NCI-H748 treated with DMSO at 0.1 percent for 48 hours (cell line): ENCODE results near the gene DPYSL5.
A peak's percentile ranks its signal among the peaks of the same experiment; 100 is the strongest.
"Not testable (repeated sequence)": the region's sequence is repeated elsewhere in the genome, so short reads cannot be mapped to it uniquely, and the experiment has no call there.

Experiments used
- DNase-seq: peaks from one replicate; lab custom pipeline; 2025; lab: John Stamatoyannopoulos, UW

The DPYSL5 gene, protein sequence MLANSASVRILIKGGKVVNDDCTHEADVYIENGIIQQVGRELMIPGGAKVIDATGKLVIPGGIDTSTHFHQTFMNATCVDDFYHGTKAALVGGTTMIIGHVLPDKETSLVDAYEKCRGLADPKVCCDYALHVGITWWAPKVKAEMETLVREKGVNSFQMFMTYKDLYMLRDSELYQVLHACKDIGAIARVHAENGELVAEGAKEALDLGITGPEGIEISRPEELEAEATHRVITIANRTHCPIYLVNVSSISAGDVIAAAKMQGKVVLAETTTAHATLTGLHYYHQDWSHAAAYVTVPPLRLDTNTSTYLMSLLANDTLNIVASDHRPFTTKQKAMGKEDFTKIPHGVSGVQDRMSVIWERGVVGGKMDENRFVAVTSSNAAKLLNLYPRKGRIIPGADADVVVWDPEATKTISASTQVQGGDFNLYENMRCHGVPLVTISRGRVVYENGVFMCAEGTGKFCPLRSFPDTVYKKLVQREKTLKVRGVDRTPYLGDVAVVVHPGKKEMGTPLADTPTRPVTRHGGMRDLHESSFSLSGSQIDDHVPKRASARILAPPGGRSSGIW

DNA sequence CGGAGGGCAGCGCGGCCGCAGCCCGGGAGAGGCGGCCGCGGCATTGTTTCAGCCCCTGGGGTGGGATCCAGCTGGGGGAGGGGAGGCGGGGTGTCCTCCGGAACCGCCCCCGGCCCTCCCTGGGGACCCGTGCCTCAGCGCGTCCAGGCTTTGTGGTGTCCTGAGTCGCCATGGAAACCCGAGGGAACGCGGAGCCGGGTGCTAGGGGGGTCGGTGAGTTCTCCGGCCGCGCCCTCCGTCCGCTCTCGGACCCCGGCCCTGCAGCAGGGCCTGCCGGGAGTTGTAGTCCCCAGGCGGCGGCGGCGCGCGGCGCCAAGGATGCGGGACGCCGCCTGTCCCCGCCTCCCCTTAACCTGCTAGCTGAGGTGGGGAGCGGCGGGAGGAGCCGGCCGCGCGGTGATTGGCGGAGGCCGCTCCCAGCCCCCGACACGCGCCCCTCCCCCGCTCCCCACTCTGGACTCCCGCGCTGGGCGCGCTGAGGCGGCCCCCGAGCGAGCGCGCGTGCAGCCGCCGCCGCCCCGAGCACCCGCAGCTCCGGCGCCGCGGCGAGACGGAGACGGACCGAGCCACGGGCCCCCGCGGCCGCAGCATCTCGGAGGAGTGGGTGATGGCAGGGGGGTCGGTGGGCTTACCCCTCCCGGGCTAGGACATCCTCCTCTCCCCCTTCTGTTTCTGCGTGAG lies at the start of gene DPYSL5:
TSS of gene DPYSL5 (plus strand) at position 478 of the 681 bp plus-strand sequence. CDS start 50,368 bp downstream, outside the sequence.
- DNase-seq: peak; percentile 90

DNA sequence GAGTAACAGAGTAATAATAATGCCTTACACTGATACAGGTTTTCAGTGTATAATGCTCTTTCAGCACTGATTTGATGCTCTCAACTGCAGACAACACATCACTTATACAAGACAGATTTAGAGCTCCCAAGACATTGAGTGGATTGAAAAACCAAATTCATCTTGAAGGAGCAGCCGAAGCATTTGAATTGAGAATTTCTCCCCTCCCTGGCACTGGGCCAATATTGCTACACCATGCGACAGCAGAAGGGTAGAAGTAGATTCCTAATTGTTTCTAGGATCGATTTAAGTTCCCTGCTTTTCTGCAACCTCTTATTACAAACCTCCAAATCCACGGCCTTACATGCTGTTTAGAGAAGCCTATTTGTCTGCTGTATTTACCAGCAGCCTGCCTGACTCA lies 46.6 kb upstream of the DPYSL5 start:
- DNase-seq: no peak

DNA sequence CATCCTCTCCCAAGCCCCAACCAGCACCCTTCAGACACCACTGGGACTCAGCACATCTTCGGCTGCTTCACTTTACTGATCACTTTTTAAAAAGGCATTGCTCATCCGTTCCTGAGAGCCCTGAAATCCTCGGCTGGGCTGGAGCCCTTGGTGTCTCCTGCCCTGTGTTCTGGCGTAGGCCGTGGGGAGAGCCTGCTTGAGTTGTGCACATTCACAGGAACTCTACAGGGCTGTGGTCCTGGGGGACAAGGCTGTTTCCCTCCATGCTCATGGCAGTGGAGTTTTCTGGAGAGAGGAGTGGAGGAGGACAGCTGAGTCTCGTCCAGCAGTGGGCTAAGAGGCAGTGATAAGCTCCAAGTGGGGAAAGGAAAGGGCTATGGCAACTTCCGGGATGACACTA lies 46.1 kb upstream of the DPYSL5 start:
- no peak for DNase-seq

DNA sequence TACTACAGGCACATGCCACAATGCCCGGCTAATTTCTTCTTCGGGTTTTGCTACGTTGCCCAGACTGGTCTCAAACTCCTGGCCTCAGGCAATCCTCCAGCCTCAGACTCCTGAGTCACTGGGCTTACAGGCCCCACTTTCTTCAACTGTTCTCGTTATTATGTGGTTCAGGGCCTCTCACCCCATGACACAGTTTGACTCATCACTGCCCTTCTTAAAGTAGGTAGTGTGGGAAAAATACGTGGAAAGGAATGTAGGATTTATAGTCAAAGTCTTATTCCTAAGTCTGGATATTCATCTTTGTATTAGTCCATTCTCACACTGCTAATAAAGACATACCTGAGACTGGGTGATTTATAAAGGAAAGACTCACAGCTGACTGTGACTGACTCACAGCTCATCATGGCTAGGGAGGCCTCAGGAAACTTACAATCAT lies 42.7 kb upstream of the DPYSL5 start:
- no peak for DNase-seq

DNA sequence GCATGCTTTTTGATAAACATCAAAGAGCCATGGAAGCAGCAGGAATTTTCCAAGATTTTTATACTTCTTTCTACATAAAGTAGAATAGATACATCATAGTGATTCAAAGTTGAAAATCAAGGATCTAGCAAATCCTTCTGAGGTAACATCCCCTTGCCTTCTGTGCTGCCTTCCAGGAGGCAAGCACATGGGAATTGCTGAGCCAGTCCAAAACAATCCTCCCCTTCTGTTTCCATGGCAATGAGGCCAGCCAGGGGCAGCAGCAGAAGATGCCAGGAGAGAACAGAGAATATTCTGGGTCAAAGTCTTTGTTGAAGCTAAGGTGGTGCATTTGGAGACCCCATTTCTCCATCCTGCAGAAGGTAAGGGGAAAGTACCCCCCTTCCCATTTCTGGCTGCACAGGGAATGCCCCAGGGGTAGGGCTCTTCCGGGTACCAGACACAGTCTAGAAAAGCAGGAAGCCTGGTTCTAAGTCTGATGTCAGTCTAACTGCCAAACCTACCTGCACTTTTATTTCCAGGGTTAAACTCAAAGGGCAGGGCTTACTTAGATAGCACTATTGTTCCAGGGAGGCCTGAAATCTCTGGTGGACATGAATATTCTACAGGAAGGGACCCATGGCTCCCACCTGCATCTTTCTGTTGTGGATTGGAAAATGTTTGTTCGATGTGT lies 40.0 kb upstream of the DPYSL5 start:
- no peak for DNase-seq

DNA sequence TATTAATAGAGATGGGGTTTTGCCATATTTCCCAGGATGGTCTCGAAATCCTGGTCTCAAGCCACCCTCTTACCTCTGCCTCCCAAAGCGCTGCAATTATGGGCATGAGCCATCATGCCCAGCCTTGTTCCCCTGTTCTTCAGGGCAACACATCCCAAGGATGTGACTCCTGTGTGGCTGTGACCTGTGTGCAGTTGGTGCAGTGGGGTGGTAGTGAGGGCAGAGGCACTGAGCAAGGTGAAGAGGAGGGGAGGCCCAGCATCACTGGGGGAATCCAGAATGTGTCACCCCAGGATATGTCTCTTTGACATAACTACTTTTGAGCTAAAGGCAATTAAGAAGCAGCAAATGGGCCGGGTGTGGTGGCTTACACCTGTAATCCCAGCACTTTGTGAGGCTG lies 38.7 kb upstream of the DPYSL5 start:
- no peak for DNase-seq

DNA sequence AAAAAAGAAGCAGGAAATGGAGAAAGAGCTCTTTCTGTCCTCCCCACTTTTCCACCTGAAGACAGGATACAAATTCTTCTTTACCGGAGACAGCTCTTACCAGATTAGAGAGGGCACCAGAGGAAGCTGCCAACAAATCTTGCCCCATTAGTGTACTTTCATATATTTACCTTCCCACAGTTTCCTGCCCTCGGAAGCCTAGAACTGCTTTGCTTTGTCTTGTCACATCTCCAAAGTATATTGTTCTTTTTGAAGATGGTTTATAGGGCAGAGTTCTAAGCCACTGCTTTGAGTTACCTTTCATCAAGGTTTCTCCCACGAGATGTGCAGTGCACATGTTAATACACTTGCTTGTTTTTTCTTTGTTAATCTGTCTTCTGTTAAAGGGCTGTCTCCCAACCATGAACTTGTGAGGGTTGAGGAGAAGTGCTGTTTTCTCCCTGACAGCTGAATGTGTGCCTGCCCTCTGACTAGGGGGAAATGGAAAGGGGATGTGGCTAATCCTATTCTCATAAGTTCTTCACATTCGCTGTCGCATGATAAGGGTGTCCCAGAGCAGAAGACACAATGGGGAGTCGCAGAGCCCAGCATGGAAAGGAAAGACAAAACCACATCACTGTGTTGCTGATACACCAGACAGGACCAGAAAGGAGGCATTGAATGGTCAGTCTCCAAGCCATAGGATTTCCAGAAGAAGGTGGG lies 37.9 kb upstream of the DPYSL5 start:
- no peak for DNase-seq

DNA sequence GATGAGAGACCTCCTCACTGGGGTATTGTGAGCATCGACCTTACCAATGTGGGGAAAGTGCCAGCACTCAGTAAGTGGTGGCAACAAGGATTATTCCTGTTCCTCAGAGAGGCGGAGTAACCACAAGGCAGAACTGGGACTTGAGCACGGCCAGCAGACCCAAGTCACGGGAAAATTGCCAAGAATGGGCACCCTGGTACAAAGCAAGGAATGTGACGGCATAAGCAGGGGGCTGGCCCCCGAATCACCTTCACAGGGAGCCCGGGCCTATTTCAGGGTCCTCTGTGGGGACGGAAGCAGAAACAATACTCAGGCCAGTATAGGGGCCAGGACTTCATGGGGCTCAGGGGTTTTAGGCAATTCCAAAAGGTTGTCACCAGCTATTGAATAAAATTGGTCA lies 36.7 kb upstream of the DPYSL5 start:
- no peak for DNase-seq

DNA sequence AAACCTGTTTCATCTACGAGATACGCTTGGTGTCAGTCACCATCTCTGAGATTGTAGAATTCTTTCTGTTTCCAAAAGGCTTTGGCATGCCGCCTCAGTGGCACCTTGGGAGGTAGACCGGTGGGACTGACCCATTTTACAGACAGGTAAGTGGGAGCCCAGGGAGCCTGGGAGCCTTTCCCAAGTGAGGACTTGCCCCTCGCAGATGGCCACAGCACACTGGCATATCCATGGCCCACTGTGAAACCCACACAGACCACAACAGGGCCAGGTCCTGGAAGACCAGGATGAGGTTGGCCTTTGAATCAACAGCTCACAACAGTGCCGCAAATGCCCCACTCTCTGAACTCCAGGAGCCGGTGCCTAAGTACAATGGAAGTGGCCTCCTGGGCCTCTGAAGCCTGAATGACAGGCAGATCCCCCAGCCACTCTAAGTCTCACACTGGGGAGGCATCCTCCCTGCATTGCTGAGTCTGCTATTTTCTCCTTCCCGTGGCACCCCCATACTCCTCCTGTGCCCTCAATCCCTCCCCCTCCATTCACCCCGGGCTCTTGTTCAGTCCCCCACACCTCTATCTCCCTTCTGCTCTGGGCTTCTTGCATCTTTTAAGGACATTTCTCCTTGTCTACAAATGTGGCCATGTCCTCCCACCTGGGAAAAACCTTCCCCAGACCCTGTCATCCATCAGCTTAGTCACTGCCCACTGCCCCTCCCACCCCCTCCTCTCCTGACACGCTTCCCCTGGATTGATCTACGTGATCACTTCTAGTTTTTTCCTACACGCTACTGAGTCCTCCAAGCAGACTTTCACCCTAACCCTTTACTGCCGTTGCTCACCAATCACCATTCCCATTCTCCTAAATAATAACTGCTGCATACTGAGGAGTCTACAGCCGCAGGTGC lies 35.9 kb upstream of the DPYSL5 start:
- DNase-seq: no peak

DNA sequence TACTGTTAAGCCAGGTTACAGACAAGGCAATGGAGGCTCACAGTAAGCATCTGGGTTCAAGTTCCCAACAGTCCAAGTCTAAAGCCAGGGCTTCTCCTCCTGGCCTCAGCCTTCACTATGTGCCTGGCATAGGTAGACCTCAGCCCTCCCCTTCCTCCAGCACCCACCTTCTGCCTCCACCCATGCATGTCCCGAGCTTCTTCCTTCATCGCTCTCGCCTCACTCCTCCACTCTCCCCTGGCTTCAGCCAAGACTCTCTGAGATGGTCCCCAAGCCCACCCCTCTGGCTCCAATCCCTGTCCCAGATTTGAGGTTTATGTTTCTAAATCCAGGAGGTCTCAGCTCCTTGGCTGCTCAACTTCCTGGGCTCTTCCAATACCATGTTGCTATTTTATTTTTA lies 35.2 kb upstream of the DPYSL5 start:
- no peak for DNase-seq

DNA sequence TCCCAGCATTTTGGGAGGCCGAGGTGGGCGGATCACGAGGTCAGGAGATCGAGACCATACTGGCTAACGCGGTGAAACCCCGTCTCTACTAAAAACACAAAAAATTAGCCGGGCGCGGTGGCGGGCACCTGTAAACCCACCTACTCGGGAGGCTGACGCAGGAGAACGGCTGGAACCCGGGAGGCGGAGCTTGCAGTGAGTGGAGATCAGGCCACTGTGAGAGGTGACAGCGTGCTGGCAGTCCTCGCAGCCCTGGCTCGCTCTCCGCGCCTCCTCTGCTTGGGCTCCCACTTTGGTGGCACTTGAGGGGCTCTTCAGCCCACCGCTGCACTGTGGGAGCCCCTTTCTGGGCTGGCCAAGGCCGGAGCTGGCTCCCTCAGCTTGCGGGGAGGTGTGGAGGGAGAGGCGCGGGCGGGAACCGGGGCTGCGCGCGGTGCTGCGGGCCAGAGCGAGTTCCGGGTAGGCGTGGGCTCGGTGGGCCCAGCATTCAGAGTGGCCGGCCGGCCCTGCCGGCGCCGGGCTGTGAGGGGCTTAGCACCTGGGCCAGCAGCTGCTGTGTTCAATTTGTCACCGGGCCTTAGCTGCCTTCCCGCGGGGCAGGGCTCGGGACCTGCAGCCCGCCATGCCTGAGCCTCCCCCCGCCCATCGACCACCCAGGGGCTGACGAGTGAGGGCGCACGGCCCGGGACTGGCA lies 33.7 kb upstream of the DPYSL5 start:
- not testable (repeated sequence) for DNase-seq

DNA sequence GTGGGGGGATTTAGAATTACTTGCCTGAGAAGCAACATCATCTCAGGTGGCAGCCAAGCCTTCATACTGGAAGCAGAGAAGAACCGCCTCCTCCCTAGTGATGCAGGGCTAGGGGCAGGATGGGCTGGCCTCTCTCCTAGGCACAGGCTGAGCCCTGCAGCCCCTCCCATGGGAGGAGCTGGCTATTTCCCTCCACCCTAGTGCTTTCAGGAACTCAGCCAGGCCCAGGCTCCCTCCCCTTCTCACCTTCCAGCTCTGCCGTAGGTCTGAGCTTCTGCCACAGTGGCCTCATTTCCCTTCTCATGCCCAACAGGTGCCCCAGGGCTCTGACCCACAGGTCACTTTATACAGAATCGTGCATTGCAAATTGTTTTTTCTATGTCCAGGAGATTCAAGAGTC lies 31.0 kb upstream of the DPYSL5 start:
- DNase-seq: no peak

DNA sequence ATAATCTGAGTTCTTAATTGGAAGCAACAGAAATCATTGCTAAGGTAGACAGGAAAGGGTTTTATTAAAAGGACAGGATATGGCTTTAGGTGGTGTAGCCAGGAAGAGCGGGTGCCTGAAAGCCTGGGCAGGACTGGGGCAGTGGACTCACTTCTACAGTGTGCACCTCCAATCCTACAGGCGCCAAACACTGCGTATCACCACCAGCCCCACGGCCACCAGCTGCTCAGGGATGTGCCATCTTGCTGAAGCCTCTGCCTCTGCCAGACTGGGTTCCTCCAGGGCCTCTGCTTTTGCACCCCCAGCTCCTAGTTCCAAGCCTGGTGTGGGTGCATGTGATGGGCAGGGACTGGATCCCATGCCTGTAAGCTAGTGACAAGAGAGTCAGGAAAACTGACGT lies 29.7 kb upstream of the DPYSL5 start:
- DNase-seq: no peak

DNA sequence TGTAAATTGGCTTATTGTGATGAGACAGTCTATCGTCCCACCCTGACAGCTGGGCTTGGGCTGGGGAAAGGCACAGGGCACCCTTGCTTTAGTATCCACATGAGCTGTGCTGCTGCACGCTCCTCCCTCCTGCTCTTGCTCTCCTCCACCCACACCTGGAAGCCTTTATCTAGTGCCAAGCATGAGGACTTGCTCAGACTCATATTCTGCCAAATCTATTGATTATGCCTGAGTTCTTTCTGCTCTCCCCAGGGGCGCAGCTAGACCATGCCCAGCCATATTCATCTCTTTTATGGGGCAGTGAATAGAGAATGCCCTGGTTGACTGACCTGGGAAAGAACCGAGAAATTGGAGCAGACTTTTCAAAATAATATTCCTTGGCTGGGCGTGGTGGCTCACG lies 29.0 kb upstream of the DPYSL5 start:
- DNase-seq: no peak

DNA sequence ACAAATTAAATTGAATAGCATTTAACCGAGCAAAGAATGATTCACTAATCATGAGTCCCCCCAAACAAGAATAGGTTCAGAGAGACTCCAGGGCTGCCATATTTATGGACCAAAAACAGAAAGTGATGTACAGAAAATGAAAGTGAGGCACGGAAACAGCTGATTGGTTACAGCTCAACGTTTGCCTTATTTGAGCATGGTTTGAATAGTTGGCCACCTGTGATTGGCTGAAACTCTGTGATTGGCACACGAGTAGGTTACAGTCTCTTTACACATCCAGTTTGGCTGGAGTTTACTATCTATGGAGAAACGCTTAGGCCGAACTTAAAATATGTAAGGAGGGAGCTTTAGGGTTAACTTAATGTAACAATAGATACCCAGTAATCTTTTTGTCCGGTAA lies 27.0 kb upstream of the DPYSL5 start:
- DNase-seq: no peak

DNA sequence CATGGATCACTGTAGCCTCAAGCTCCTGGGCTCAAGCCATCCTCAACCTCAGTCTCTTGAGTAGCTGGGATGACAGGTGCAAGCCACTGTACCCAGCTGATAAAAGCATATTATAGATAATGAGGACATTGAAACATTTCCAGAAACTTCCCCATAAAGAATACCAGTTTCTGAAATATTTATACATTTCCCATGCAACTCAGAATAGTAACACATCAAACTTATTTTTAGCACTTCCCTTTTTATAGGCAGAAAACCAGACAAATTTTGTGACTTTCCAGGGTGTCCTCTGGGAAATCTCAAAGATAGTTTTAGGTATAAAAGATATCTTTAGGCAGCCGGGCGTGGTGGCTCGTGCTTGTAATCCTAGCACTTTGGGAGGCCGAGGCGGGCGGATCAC lies 25.1 kb upstream of the DPYSL5 start:
- no peak for DNase-seq

DNA sequence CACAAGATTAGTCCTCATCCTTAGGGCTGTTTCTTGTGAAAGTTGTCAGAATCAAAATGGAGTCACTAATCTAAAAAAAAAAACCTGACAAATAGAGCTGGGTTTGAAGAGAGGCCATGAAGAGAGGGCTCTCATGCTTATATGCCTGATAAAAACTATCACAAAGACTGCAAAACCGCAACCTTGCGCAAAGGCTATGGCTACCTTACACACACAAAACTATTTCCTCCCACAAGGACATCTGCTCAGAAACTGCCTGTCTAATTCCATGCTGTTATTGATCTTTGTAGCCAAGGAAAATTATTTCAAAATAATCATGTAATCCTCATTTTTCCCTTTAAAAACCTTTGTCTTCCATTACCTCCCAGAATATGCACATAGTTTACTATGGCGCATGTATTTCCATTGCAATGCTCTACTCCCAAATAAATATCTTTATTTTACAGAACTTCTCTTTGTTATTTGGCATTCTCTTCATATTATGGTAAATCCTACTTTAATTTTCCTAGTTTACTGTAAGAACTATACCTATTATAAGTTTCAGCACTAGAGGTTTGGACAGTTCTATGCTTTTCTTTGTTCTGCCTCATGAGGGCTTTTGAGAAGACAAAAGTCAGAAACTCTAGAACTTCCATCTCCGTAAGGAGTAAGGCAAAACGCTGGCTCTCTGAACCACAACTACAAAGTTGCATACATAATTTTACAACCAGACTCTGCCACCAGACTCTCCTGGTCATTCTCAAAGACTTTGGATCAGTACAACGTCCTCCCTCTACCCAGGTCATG lies 9.6 kb upstream of the DPYSL5 start:
- no peak for DNase-seq

DNA sequence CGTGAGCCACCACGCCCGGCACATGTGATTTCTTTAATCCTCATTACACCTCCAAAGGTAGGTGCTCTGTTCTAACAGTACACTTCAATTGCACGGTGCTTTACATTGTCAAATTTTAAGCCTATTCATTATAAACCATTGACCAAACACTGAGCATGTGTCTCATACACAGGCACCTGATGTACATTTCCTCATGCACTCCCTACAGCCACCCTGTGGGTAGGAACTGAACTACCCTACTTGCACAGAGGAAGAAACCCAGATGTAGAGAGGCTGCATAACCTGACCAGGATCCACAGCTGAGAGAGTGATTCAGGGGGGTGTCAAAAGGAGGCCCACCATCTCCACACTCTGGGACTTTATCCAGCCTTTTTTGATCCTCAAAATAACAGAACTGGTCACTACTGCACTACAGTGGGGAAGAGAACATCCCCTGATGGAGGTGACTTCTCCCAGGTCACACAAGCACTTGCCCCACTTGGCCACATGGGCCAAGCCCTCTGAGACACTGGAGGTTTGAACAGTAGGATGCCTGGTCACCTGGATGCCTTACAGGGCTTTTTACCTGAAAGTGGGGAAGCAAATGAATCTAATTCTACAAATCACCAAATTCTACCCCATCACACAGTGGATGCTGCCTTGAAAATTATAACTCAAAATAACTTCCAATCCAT lies 6.9 kb upstream of the DPYSL5 start:
- DNase-seq: no peak

DNA sequence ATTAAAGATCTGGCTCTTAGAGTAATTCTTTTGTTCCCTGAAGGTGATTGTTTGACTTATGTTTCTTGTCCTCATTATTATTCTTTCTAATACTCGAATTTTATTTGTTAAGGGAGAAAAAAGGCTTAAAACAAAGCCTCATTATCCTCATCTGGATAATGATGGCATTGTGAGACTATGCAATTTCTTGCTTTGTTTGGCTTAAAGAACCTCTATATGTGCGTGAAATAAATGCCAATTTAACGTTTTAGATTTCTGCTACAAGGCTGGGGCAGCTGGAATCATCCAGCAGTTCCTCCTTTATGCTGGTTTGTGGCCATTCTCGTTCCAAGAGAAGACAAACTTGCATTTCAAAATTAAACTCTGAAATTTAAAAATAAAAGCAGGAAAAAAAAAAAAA lies 4.9 kb upstream of the DPYSL5 start:
- no peak for DNase-seq
